BLaER1 (cell line): Measurements from ENCODE around the gene HJV.

ENCODE experiments used
- H3K27ac ChIP-seq: shearing (Covaris generic); formaldehyde crosslinking; 2 replicates; pipeline ENCODE4 v1.8.1; 2022
- H3K27me3 ChIP-seq: shearing (Covaris generic); formaldehyde crosslinking; 2 replicates; pipeline ENCODE4 v1.8.1; 2022
- H3K36me3 ChIP-seq: shearing (Covaris generic); formaldehyde crosslinking; 2 replicates; pipeline ENCODE4 v1.8.1; 2022
- H3K4me1 ChIP-seq: shearing (Covaris generic); formaldehyde crosslinking; 2 replicates; pipeline ENCODE4 v1.8.1; 2022
- H3K4me2 ChIP-seq: shearing (Covaris generic); formaldehyde crosslinking; 2 replicates; pipeline ENCODE4 v1.8.1; 2022
- H3K4me3 ChIP-seq: shearing (Covaris generic); formaldehyde crosslinking; 2 replicates; pipeline ENCODE4 v1.8.1; 2022
- H3K9ac ChIP-seq: shearing (Covaris generic); formaldehyde crosslinking; 2 replicates; pipeline ENCODE4 v1.8.1; 2022
- H3K9me3 ChIP-seq: shearing (Covaris generic); formaldehyde crosslinking; 2 replicates; pipeline ENCODE4 v1.8.1; 2022
- H4K20me1 ChIP-seq: shearing (Covaris generic); formaldehyde crosslinking; 2 replicates; pipeline ENCODE4 v1.8.1; 2022
- Cebpa-rat ChIP-seq: shearing (Covaris generic); IDR thresholded peaks from 2 replicates; pipeline ENCODE4 v1.8.1; 2022

HJV gene

DNA sequence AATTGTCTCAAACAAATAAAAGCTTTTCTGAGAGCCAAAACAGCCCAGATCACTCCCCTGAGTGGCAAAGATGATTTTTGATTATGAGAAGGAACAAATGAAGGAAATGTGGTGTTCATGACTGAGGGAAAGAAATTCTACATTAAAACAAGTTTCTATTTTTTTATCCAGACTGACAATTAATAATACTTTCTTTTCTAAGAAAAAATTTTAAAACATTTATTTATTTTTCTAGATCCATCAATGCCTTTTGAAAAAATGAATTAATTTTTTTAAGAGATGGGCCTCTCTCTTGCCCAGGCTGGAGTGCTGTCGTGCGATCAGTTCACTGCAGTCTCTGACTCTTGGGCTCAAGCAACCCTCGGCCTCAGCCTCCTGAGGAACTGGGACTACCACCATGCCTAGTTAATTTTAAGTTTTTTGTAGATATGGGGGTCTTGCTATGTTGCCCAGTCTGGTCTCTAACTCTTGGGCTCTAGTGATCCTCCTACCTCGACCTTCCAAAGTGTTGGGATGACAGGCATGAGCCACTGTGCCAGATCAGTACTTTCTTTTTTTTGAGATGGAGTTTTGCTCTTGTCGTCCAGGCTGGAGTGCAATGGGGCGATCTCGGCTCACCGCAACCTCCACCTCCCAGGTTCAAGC, 13.9 kb downstream of the HJV start:
- Histone ChIP-seq H4K20me1 (no peaks in the 10 kb centered on the region), H3K4me3 (no peak overlapping the region), H3K27ac (no peak overlapping the region), H3K4me1 (peaks cover 8% of the 10 kb centered on the region), H3K36me3 (no peaks in the 10 kb centered on the region), H3K9me3 (no peaks in the 10 kb centered on the region), H3K4me2 (no peak overlapping the region), H3K27me3 (no peaks in the 10 kb centered on the region), H3K9ac (no peak overlapping the region)
- no peak for TF ChIP-seq Cebpa-rat

GRCh38 chr1:146001709-146002108, 19.8 kb downstream of the HJV start:
- Histone ChIP-seq H3K4me3 (no peak overlapping the region), H4K20me1 (no peaks in the 10 kb centered on the region), H3K36me3 (no peaks in the 10 kb centered on the region), H3K9me3 (no peaks in the 10 kb centered on the region), H3K4me1 (peaks cover 38% of the 10 kb centered on the region), H3K4me2 (no peak overlapping the region), H3K9ac (no peak overlapping the region), H3K27me3 (no peaks in the 10 kb centered on the region), H3K27ac (no peak overlapping the region)
- TF ChIP-seq Cebpa-rat, result no peak

DNA sequence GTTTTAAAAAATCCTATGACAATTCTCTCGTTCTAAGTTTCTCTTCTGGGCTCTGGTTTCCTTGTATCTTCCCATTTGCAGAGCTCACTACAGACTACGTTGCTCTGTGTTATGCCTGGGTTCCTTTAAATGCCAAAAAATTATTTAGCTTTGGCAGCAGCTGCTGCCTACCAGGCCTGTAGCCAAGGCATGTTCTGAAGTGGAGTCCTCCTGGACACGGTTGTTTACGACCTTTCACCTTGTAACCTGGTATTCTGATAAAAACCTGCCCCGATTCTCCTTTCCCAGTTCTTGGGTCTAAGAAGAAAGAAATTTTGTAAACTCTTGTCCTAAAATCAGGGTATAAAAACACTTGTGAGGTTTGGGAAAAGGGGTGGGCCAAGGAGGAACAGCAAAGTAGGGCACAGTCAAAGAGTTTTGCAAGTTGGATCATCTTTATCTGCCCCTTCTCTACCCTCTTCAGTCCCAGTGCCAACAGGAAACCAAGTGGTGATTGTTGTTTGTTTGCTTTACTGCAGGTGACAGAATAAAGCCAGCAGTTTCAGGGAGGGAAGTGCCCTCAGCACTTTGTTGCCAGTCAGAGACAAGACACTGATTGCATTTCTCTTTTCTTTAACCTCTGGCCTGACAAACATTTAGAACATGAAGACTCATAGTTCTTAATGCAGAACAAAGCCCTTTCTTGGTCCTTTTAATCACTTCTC, 22.1 kb downstream of the HJV start:
- H3K4me1 ChIP-seq, result peaks cover 37% of the 10 kb centered on the region
- no peak overlapping the region for H3K4me3 ChIP-seq
- TF ChIP-seq Cebpa-rat, result no peak
- H3K36me3 ChIP-seq, result peaks cover 10% of the 10 kb centered on the region
- H4K20me1 ChIP-seq, result peaks cover 16% of the 10 kb centered on the region
- H3K9me3 ChIP-seq, result no peaks in the 10 kb centered on the region
- peak overlapping the region; percentile 48 for H3K27ac ChIP-seq
- peak overlapping the region; percentile 18; the same call in 1 of the 2 replicates for H3K9ac ChIP-seq
- H3K4me2 ChIP-seq, result peak overlapping the region; percentile 93
- H3K27me3 ChIP-seq, result no peaks in the 10 kb centered on the region

DNA sequence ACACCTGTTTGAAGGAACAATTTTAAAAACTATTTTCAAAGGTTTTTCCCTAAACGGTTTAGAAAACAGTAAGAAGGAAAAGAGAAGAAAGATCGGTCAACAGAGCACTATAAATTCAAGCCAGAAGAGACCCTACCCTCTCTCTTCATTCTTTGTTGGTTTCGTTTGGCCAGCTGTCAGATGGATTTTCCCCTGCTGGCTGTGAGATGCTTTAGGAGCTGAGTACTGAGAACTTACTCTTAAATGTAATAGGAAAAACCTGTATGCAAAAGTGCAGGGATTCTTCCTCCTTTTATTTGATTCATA, 23.9 kb downstream of the HJV start:
- Histone ChIP-seq H3K4me3 (peak overlapping the region; percentile 82), H3K27ac (peak overlapping the region; percentile 89), H3K36me3 (peaks cover 28% of the 10 kb centered on the region), H3K27me3 (no peaks in the 10 kb centered on the region), H3K9ac (peak overlapping the region; percentile 98; the same call in 1 of the 2 replicates), H3K9me3 (no peaks in the 10 kb centered on the region), H3K4me2 (peak overlapping the region; percentile 93), H4K20me1 (peaks cover 34% of the 10 kb centered on the region), H3K4me1 (peaks cover 55% of the 10 kb centered on the region)
- no peak for TF ChIP-seq Cebpa-rat

GRCh38 chr1:145997016-145997717, 24.4 kb downstream of the HJV start:
- Histone ChIP-seq H3K9me3 (no peaks in the 10 kb centered on the region), H3K27me3 (no peaks in the 10 kb centered on the region), H3K4me2 (peak overlapping the region; percentile 93), H4K20me1 (peaks cover 39% of the 10 kb centered on the region), H3K36me3 (peaks cover 33% of the 10 kb centered on the region), H3K4me1 (peaks cover 60% of the 10 kb centered on the region), H3K4me3 (peak overlapping the region; percentile 82), H3K27ac (peak overlapping the region; percentile 89), H3K9ac (peak overlapping the region; percentile 98)
- no peak for TF ChIP-seq Cebpa-rat

DNA sequence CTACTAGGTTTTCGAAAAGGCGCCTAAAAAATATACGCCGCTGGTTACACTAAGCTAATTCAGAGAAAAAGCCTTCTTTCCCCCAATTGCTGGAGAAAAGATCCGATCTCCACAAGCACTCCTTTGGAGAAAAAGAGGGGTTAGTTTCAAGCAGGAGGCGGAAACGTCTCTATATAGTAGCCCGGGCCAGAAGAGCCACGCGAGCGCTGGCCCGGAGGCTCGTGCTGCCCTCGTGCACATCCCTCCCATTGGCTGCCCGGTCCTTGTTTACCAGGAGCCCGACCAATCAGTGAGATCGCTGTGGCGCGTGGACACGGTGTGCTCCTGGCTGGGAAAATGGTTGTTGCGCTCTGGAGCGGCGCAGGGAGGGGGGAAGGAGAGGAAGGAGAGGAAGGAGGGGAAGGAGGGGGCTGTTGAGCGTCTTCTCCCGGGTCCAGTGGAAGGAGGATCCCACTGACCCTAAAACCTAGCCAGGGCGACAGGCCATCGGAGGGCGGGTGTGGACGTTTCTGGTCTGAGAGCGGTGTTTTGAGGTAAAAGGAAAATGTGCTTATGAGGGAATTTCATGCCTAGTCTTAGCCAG, 25.0 kb downstream of the HJV start, which contains the start of gene TXNIP:
Gene TXNIP (minus strand): TSS at position 147 of the 583 bp plus-strand sequence. CDS start 313 bp downstream, outside the sequence.
- TF ChIP-seq Cebpa-rat, result no peak
- Histone ChIP-seq H3K27ac (peak within 1 kb of the TSS; percentile 89), H3K36me3 (peaks cover 34% of the 10 kb centered on the region), H3K4me3 (peak within 1 kb of the TSS; percentile 82), H3K27me3 (no peaks in the 10 kb centered on the region), H3K4me1 (peaks cover 62% of the 10 kb centered on the region), H3K9ac (peak within 1 kb of the TSS; percentile 98), H4K20me1 (peaks cover 46% of the 10 kb centered on the region), H3K9me3 (no peaks in the 10 kb centered on the region), H3K4me2 (peak within 1 kb of the TSS; percentile 93)

- Histone ChIP-seq H3K4me3 (peak overlapping the region; percentile 82), H3K4me1 (peaks cover 62% of the 10 kb centered on the region)
- no peak for TF ChIP-seq Cebpa-rat
Measured at GRCh38 chr1:145995964-145996432, 25.5 kb downstream of the HJV start.

DNA sequence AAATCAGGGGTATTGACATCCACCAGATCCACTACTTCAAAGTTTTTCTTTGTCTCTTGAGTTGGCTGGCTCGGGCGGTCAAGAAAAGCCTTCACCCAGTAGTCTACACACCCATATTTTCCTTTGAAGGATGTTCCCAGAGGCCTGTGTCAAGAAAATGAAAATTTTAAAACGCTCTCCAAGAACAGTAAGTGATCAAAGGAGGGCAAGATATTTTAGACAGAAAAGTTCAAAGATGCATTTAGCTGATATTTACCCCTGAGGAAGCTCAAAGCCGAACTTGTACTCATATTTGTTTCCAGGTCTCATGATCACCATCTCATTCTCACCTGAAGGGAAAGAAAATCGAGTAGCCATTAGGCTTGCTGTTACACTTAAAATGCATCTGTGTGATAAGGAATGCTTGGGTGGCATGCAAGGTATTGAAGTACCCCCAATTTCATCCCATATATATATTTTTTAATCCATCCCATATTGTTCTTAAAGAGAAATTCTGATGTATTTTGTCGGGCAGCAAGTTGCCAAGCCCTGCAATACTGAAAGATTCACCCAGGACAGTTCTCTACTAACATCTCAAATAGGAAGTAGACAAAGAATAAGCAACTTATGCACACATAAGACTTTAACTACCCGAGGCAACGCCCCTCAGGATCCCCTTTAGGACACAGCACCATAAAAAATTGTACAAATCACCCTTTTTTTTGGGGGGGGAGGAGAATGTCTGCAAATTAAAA, 26.2 kb downstream of the HJV start:
- Histone ChIP-seq H3K4me2 (peak overlapping the region; percentile 93), H3K4me1 (peaks cover 62% of the 10 kb centered on the region), H3K9ac (peak overlapping the region; percentile 98), H3K9me3 (no peaks in the 10 kb centered on the region), H3K27ac (peak overlapping the region; percentile 89), H4K20me1 (peaks cover 58% of the 10 kb centered on the region), H3K27me3 (no peaks in the 10 kb centered on the region), H3K36me3 (peaks cover 34% of the 10 kb centered on the region), H3K4me3 (peak overlapping the region; percentile 82)
- TF ChIP-seq Cebpa-rat, result no peak

More at GRCh38 chr1:145995964-145996432, 25.5 kb downstream of the HJV start:
- H3K4me2 ChIP-seq, result peak overlapping the region; percentile 93
- peaks cover 34% of the 10 kb centered on the region for H3K36me3 ChIP-seq
- peaks cover 51% of the 10 kb centered on the region for H4K20me1 ChIP-seq
- peak overlapping the region; percentile 98 for H3K9ac ChIP-seq
- H3K9me3 ChIP-seq, result no peaks in the 10 kb centered on the region
- H3K27ac ChIP-seq, result peak overlapping the region; percentile 89
- no peaks in the 10 kb centered on the region for H3K27me3 ChIP-seq
